Left ventricle myocardium inferior (tissue), 1 donor: ENCODE data around the gene DGKH. TPM values are rescaled to one million over a fixed set of nuclear protein-coding genes. Genes with fewer than 3 reads are reported as not detected.

Source experiments
- DNase-seq: peaks from one replicate; pipeline ENCODE4 v3.0.0-alpha.2; 2020
- H3K27ac ChIP-seq: fragments of 200-600 bp; replicated peaks from 2 replicates; pipeline ENCODE4 v1.8.0; 2021
- H3K27me3 ChIP-seq: fragments of 200-600 bp; 2 replicates; pipeline ENCODE4 v1.8.0; 2021; ENCODE audit warnings: low read depth
- H3K36me3 ChIP-seq: fragments of 200-600 bp; 2 replicates; pipeline ENCODE4 v1.8.0; 2021
- H3K4me1 ChIP-seq: fragments of 200-600 bp; 2 replicates; pipeline ENCODE4 v1.8.0; 2021
- H3K4me3 ChIP-seq: fragments of 200-600 bp; 2 replicates; pipeline ENCODE4 v1.8.0; 2021; ENCODE audit warnings: mild to moderate bottlenecking, moderate library complexity
- H3K9me3 ChIP-seq: fragments of 200-600 bp; replicated peaks from 2 replicates; pipeline ENCODE4 v1.8.0; 2021
- CTCF ChIP-seq: fragments of 200-600 bp; IDR thresholded peaks from 2 replicates; pipeline ENCODE4 v1.8.0; 2021; ENCODE audit warnings: antibody characterized with exemption, mild to moderate bottlenecking, borderline replicate concordance
- intact Hi-C: fragments of 100-400 bp; cut with micrococcal nuclease; formaldehyde crosslinking; loops from one replicate; pipeline ENCODE4 v1.11.0; 2022
- total RNA-seq: library from RNA; stranded (reverse); fragmentation: NEBNext Ultra II Directional; extraction: Animal tissue kit (Norgen Biotek cat#: 25700); gene quantifications from one replicate; pipeline ENCODE4 v1.2.1, GENCODE V29; 2021
- donor health status: DM: no; HTN: yes; CAD: no; lungs with severe emphysema.

Gene DGKH
- total RNA-seq, 1 donor from 2014 or later, result 4.8 TPM

GRCh38 chr13:42181381-42181953 is 133.0 kb downstream of the DGKH start:
- no peaks in the 10 kb centered on the region for H3K4me1 ChIP-seq
- no peak for TF ChIP-seq CTCF
- H3K27ac ChIP-seq, result no peak overlapping the region
- H3K27me3 ChIP-seq, result no peaks in the 10 kb centered on the region
- H3K4me3 ChIP-seq, result no peak overlapping the region
- peaks cover 11% of the 10 kb centered on the region for H3K36me3 ChIP-seq
- no peaks in the 10 kb centered on the region for H3K9me3 ChIP-seq
- DNase-seq, result no peak
- intact Hi-C loops, result no loop called here

- peaks cover 57% of the 10 kb centered on the region for H3K36me3 ChIP-seq
- no peak for TF ChIP-seq CTCF
- intact Hi-C loops, result no loop called here
- no peaks in the 10 kb centered on the region for H3K4me1 ChIP-seq
- H3K9me3 ChIP-seq, result no peaks in the 10 kb centered on the region
- H3K27me3 ChIP-seq, result no peaks in the 10 kb centered on the region
- no peak for DNase-seq
- H3K27ac ChIP-seq, result no peak overlapping the region
- H3K4me3 ChIP-seq, result no peak overlapping the region
These were observed 140.6 kb downstream of the DGKH start for GRCh38 chr13:42189061-42189460.

- H3K36me3 ChIP-seq, result peaks cover 71% of the 10 kb centered on the region
- no peak for TF ChIP-seq CTCF
These were observed 142.1 kb downstream of the DGKH start for GRCh38 chr13:42190529-42190928.

GRCh38 chr13:42211704-42212464 is 163.4 kb downstream of the DGKH start:
- no peak for DNase-seq
- intact Hi-C loops, result no loop called here
- Histone ChIP-seq H3K4me1 (no peaks in the 10 kb centered on the region), H3K9me3 (no peaks in the 10 kb centered on the region), H3K36me3 (peaks cover 41% of the 10 kb centered on the region), H3K4me3 (no peak overlapping the region), H3K27ac (no peak overlapping the region), H3K27me3 (no peaks in the 10 kb centered on the region)
- no peak for TF ChIP-seq CTCF

More at GRCh38 chr13:42190529-42190928, 142.1 kb downstream of the DGKH start:
- Histone ChIP-seq H3K9me3 (no peaks in the 10 kb centered on the region), H3K4me1 (no peaks in the 10 kb centered on the region), H3K27me3 (no peaks in the 10 kb centered on the region), H3K4me3 (no peak overlapping the region), H3K27ac (no peak overlapping the region)
- DNase-seq, result no peak
- intact Hi-C loops, result no loop called here

- H3K9me3 ChIP-seq, result no peaks in the 10 kb centered on the region
- DNase-seq, result no peak
- no peaks in the 10 kb centered on the region for H3K27me3 ChIP-seq
- no peak overlapping the region for H3K4me3 ChIP-seq
- H3K4me1 ChIP-seq, result no peaks in the 10 kb centered on the region
- peaks cover 42% of the 10 kb centered on the region for H3K36me3 ChIP-seq
- intact Hi-C loops, result no loop called here
- no peak overlapping the region for H3K27ac ChIP-seq
- TF ChIP-seq CTCF, result no peak
These were observed 166.0 kb downstream of the DGKH start for GRCh38 chr13:42214446-42214845.
